ENCODE measurements around the gene MCC.

The MCC gene

DNA sequence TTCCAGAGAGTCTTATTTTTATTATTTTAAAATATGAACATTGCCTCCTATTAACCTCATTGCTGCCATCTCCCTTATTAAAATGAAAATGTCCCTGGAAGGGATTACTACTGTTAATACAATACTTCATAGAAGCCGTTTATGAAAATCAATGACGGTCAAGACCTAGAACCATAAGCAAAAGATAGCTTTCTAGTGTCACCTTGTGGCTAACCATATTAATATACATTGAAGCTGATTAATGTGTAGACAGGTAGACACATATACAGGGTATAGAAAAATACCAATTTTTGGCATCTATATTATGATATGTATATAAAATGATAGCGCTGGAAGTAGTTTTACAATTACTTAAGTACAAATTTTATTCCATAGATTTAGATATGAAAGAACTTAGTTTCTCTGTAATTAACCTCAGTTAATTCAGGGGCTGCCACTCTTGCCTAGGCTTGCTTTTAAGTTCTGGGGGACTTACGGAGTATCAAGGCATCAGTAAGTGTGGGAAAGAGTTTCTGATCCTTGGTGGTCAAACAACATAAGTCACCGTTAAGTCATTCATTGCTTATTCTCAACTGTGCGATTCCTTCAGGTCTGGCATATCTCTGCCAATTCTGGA is 22.7 kb upstream of the MCC start:
- TF ChIP-seq TAF1 (IDR thresholded peaks at IDR 0.05; ENCODE audit: borderline replicate concordance, insufficient read depth, low read length), result no peak
- TF ChIP-seq, protein P1, sequence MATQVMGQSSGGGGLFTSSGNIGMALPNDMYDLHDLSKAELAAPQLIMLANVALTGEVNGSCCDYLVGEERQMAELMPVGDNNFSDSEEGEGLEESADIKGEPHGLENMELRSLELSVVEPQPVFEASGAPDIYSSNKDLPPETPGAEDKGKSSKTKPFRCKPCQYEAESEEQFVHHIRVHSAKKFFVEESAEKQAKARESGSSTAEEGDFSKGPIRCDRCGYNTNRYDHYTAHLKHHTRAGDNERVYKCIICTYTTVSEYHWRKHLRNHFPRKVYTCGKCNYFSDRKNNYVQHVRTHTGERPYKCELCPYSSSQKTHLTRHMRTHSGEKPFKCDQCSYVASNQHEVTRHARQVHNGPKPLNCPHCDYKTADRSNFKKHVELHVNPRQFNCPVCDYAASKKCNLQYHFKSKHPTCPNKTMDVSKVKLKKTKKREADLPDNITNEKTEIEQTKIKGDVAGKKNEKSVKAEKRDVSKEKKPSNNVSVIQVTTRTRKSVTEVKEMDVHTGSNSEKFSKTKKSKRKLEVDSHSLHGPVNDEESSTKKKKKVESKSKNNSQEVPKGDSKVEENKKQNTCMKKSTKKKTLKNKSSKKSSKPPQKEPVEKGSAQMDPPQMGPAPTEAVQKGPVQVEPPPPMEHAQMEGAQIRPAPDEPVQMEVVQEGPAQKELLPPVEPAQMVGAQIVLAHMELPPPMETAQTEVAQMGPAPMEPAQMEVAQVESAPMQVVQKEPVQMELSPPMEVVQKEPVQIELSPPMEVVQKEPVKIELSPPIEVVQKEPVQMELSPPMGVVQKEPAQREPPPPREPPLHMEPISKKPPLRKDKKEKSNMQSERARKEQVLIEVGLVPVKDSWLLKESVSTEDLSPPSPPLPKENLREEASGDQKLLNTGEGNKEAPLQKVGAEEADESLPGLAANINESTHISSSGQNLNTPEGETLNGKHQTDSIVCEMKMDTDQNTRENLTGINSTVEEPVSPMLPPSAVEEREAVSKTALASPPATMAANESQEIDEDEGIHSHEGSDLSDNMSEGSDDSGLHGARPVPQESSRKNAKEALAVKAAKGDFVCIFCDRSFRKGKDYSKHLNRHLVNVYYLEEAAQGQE (IDR thresholded peaks at IDR 0.05; ENCODE audit: insufficient read depth in 1 of 2, low read depth in 2 of 2, low read length in 2 of 2), result no peak
- no peak for TF ChIP-seq FOXP2 (optimal IDR thresholded peaks at IDR 0.05; ENCODE audit: borderline replicate concordance, extremely low read depth, extremely low read length, insufficient read depth)
- no peak for TF ChIP-seq POLR2AphosphoS5 (IDR thresholded peaks at IDR 0.05; ENCODE audit: low read depth, low read length)
- no peak for TF ChIP-seq SIN3A (IDR thresholded peaks at IDR 0.05; ENCODE audit: borderline replicate concordance, insufficient read depth, low read length)

DNA sequence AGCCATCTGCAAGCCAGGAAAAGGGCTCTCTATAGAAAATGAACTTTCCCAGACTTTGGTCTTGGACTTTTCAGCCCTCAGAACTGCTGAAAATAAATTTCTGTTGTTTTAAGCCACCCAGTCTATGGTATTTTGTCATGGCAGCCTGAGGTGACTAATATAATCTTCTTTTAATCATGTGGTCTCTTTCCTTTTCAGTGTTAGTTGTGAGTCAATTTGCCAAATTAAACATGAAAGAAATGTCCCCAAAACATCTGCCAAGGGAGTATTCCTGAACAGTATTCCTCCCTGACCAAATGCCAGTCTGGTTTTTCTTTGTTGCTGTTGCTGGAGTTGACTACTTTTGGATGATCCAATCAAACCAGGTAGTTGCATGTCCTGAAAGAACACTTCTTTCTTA is 20.5 kb upstream of the MCC start:
- TF ChIP-seq, protein P1 (IDR thresholded peaks at IDR 0.05; ENCODE audit: insufficient read depth in 1 of 2, low read depth in 2 of 2, low read length in 2 of 2), result no peak
- TF ChIP-seq FOXP2 (optimal IDR thresholded peaks at IDR 0.05; ENCODE audit: borderline replicate concordance, extremely low read depth, extremely low read length, insufficient read depth) (no peak), TAF1 (IDR thresholded peaks at IDR 0.05; ENCODE audit: borderline replicate concordance, insufficient read depth, low read length) (no peak), SIN3A (IDR thresholded peaks at IDR 0.05; ENCODE audit: borderline replicate concordance, insufficient read depth, low read length) (no peak), POLR2AphosphoS5 (IDR thresholded peaks at IDR 0.05; ENCODE audit: low read depth, low read length) (no peak)

DNA sequence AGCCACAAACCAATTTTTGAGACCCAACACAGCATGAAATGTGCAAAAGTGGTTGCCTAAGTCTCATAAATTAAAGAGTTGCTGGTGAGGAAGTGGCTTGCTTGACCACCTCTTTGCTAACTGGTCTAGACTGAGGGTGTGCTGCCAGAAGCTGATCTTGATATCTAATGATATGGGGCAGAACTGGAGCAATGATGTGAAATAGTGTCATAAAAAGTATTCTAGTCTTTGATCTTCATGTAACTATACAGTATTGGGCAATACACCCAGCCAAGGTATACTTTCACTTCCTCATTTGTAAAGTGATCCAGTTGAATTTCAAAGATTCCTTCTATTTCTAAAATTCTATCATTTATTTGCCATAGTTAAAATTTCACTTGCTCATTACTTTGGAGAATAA is 19.3 kb upstream of the MCC start:
- TF ChIP-seq, protein P1 (IDR thresholded peaks at IDR 0.05; ENCODE audit: insufficient read depth in 1 of 2, low read depth in 2 of 2, low read length in 2 of 2), result no peak
- no peak for TF ChIP-seq POLR2AphosphoS5 (IDR thresholded peaks at IDR 0.05; ENCODE audit: low read depth, low read length)
- no peak for TF ChIP-seq FOXP2 (optimal IDR thresholded peaks at IDR 0.05; ENCODE audit: borderline replicate concordance, extremely low read depth, extremely low read length, insufficient read depth)
- no peak for TF ChIP-seq TAF1 (IDR thresholded peaks at IDR 0.05; ENCODE audit: borderline replicate concordance, insufficient read depth, low read length)
- TF ChIP-seq SIN3A (IDR thresholded peaks at IDR 0.05; ENCODE audit: borderline replicate concordance, insufficient read depth, low read length), result no peak

DNA sequence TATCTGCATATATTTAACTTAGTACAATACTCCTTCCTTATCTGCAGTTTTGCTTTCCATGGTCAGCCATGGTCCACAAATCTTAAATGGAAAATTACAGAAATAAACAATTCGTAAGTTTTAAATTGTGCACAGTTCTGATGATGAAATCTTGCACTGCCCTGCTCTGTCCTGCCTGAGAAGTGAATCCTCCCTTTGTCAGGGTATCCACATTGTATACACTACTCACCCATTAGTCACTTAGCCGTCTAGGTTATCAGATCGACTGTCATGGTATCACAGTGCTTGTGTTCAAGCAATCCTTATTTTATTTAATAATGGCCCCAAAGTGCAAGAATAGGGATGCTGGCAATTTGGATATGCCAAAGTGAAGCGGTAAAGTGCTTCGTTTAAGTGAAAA is 16.9 kb upstream of the MCC start:
- TF ChIP-seq TAF1 (IDR thresholded peaks at IDR 0.05; ENCODE audit: borderline replicate concordance, insufficient read depth, low read length) (no peak), FOXP2 (optimal IDR thresholded peaks at IDR 0.05; ENCODE audit: borderline replicate concordance, extremely low read depth, extremely low read length, insufficient read depth) (no peak)
- TF ChIP-seq, protein P1 (IDR thresholded peaks at IDR 0.05; ENCODE audit: insufficient read depth in 1 of 2, low read depth in 2 of 2, low read length in 2 of 2), result no peak

DNA sequence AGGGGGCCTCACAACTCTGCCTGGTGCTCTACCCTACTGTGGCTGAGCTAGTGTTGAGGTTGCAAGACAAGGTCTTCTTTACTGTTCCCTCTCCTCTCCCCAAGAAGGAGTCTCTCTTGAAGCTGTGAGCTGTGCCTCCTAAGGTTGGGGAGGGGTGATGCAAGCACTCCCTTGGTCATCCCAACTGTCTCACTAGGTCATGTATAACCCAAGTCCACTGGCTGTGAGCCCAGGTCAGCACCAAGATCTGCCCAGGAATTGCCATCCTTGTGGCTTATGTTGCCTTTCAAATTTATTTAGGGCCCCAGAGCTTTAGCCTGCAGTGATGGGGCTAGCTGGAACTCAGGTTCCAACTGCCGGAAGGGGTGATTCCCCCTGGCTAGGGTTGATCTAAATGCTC is 14.9 kb upstream of the MCC start:
- TF ChIP-seq POLR2AphosphoS5 (IDR thresholded peaks at IDR 0.05; ENCODE audit: low read depth, low read length) (no peak), SIN3A (IDR thresholded peaks at IDR 0.05; ENCODE audit: borderline replicate concordance, insufficient read depth, low read length) (no peak), FOXP2 (optimal IDR thresholded peaks at IDR 0.05; ENCODE audit: borderline replicate concordance, extremely low read depth, extremely low read length, insufficient read depth) (no peak)
- TF ChIP-seq, protein P1 (IDR thresholded peaks at IDR 0.05; ENCODE audit: insufficient read depth in 1 of 2, low read depth in 2 of 2, low read length in 2 of 2), result no peak
